Measurements from ENCODE around the gene CARMIL1. TPM values are rescaled to one million over a fixed set of nuclear protein-coding genes. Genes with fewer than 3 reads are reported as not detected.
A peak's percentile ranks its signal among the peaks of the same experiment; 100 is the strongest.
"Not testable (repeated sequence)": the region's sequence is repeated elsewhere in the genome, so short reads cannot be mapped to it uniquely, and the experiment has no call there.

Gene CARMIL1
- total RNA-seq, 1 donor from 2014 or later: 37.6 TPM

DNA sequence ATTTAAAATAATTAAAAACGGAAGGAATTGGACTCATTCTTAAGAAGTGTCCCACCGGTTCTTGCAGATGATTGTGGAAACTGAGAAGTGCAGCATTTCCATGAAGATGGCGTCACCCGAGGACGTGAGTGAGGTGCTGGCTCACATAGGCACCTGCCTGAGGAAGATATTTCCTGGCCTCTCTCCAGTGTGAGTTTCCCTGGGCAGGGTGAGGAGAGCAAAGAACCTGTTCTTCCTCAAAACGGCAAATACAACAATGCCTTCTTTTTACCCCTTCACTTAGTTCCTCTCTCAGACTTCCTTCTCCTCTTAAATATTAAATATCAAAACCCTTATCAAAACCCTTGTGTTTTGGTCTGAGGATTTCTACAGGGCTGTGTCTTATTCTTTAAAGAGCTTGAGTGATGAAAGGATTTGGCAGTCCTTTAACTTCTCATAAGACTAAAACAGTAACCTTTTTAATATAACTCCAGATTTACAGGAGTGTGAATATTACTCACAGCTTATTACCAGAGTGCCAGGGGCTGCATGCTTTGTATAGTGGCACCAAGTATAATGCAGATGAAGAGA, 156.3 kb downstream of the CARMIL1 start:
- ATAC-seq (peak; percentile 36), DNase-seq (no peak)
- Histone ChIP-seq H3K27ac (no peak overlapping the region), H3K27me3 (no peaks in the 10 kb centered on the region), H3K4me1 (no peaks in the 10 kb centered on the region), H3K9me3 (no peaks in the 10 kb centered on the region), H3K36me3 (no peaks in the 10 kb centered on the region), H3K4me3 (no peak overlapping the region)
- intact Hi-C loops (cut with DNase I): no loop called here
- TF ChIP-seq, protein P1, sequence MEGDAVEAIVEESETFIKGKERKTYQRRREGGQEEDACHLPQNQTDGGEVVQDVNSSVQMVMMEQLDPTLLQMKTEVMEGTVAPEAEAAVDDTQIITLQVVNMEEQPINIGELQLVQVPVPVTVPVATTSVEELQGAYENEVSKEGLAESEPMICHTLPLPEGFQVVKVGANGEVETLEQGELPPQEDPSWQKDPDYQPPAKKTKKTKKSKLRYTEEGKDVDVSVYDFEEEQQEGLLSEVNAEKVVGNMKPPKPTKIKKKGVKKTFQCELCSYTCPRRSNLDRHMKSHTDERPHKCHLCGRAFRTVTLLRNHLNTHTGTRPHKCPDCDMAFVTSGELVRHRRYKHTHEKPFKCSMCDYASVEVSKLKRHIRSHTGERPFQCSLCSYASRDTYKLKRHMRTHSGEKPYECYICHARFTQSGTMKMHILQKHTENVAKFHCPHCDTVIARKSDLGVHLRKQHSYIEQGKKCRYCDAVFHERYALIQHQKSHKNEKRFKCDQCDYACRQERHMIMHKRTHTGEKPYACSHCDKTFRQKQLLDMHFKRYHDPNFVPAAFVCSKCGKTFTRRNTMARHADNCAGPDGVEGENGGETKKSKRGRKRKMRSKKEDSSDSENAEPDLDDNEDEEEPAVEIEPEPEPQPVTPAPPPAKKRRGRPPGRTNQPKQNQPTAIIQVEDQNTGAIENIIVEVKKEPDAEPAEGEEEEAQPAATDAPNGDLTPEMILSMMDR (IDR thresholded peaks at IDR 0.05): no peak

DNA sequence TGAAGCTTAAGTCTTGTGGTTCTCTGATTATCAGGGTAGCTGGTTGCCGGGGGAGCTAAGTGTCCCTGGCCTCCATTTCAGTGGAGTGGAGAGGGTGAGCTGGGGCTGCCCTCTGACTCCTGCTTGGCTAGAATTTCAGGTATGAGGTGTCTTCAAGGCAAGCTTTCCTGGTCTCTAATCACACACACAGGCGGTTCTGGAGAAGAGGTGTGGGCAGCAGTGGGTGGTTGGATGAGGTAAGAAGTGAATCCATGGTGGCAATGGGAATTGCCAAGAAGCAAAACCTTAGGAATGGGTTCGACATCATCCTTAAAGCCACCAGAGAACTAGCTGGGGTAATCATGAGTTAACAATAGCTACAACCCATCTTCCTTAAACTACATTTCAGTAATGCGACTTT, 157.6 kb downstream of the CARMIL1 start:
- ATAC-seq (no peak), DNase-seq (no peak)
- no peaks in the 10 kb centered on the region for H3K27me3 ChIP-seq
- intact Hi-C loops (cut with DNase I): no loop called here
- H3K27ac ChIP-seq: no peak overlapping the region
- H3K9me3 ChIP-seq: no peaks in the 10 kb centered on the region
- H3K36me3 ChIP-seq: no peaks in the 10 kb centered on the region
- no peak overlapping the region for H3K4me3 ChIP-seq
- no peaks in the 10 kb centered on the region for H3K4me1 ChIP-seq
- TF ChIP-seq, protein P1 (IDR thresholded peaks at IDR 0.05): no peak

DNA sequence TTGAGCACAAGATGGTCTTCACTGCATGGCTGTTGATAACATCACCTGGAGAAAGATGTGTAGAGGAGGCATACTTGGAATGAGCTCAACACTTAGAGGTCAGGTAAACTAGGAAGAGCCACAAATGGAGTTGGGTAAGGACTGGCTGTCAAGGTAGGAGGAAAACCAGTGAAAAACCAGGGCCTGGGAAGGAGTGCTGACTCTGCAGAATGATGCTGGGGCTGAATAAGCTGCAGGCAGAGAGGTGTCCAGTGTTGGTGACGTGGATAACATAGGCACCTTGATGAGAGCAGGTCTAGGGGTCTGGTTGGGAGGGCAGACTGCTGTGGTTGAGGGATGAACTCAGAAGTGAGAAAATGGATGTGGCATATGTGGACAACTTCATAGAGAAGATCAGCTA, 160.2 kb downstream of the CARMIL1 start:
- Histone ChIP-seq H3K27ac (no peak overlapping the region), H3K36me3 (no peaks in the 10 kb centered on the region), H3K4me3 (no peak overlapping the region), H3K27me3 (no peaks in the 10 kb centered on the region), H3K4me1 (no peaks in the 10 kb centered on the region), H3K9me3 (no peaks in the 10 kb centered on the region)
- TF ChIP-seq, protein P1 (IDR thresholded peaks at IDR 0.05): no peak
- intact Hi-C loops (cut with DNase I): no loop called here
- ATAC-seq (no peak), DNase-seq (no peak)

DNA sequence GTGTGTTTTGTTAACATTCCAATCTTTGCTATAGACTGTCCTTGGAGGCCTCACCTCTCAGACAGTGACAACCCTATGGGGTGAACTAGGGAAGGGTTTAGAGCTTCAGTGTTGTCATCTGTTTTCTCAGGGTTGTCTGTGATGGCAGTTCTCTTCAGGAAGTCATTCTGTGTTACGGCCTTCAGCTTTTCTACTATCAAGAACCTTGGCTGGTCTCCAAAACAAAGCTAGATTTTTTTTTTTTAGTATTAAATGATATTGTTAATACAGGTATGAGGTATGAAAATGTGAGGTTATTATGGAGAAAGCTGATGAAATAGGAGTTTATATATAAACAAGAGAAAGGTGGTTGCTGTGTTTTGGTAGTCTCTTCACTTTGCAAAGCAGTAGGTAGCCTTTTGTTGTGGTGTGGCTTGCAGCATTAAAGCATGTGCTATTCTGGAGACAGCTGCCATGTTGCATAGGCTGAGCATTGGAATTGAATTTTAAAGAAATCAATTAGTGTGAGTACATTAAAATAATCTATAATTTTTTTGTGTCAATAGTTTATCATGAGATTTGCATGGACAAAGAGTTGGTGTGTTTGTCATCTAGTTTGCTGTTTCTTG, 162.6 kb downstream of the CARMIL1 start:
- Histone ChIP-seq H3K9me3 (no peaks in the 10 kb centered on the region), H3K36me3 (no peaks in the 10 kb centered on the region), H3K4me3 (no peak overlapping the region), H3K4me1 (no peaks in the 10 kb centered on the region), H3K27ac (no peak overlapping the region), H3K27me3 (no peaks in the 10 kb centered on the region)
- TF ChIP-seq, protein P1 (IDR thresholded peaks at IDR 0.05): no peak
- DNase-seq: no peak
- ATAC-seq: no peak
- intact Hi-C loops (cut with DNase I): no loop called here

DNA sequence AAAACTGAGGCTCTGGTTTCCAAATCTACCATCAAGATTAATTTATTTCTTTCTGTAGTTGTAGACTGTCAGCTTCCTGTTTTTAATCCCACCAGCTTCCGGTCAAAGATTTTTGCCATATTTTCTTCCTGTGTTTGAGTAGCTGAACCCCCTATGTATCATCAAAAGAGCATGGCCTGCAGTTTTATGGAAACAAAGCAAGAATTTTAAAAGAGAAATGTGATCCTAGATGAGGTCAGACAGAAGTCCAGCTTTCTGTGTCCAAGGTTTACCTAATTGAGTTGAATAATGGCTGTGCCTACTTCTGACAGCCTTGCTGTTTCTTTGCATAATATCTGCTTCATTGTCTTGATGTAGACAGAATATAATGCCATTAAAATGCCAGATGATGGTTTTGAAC, 163.7 kb downstream of the CARMIL1 start:
- H3K27me3 ChIP-seq: no peaks in the 10 kb centered on the region
- TF ChIP-seq, protein P1 (IDR thresholded peaks at IDR 0.05): no peak
- intact Hi-C loops (cut with DNase I): no loop called here

DNA sequence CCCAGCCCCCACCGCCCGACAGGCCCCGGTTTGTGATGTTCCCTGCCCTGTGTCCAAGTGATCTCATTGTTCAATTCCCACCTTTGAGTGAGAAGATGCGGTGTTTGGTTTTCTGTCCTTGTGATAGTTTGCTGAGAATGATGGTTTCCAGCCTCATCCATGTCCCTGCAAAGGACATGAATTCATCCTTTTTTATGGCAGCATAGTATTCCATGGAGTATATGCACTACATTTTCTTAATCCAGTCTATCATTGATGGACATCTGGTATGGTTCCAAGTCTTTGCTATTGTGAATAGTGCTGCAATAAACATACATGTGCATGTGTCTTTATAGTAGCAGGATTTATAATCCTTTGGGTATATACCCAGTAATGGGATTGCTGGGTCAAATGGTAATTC, 165.3 kb downstream of the CARMIL1 start:
- intact Hi-C loops (cut with DNase I); H3K9me3 ChIP-seq; H3K4me3 ChIP-seq; DNase-seq; H3K27ac ChIP-seq; ATAC-seq; H3K36me3 ChIP-seq; H3K27me3 ChIP-seq: not testable (repeated sequence)
- H3K4me1 ChIP-seq: peaks cover 12% of the 10 kb centered on the region

More for the DNA sequence above, 163.7 kb downstream of the CARMIL1 start:
- H3K4me3 ChIP-seq: no peak overlapping the region
- no peak overlapping the region for H3K27ac ChIP-seq
- no peak for ATAC-seq
- no peaks in the 10 kb centered on the region for H3K36me3 ChIP-seq
- no peaks in the 10 kb centered on the region for H3K9me3 ChIP-seq
- peaks cover 10% of the 10 kb centered on the region for H3K4me1 ChIP-seq
- DNase-seq: no peak

Measured in upper lobe of right lung (tissue), 1 donor.